HL-60 (cell line): Measurements from ENCODE around the gene MYO3B.

Source experiments
- DNase-seq, 2 experiments: peaks; one replicate each; pipeline ENCODE4 v3.0.0-alpha.2; 2010 to 2020; ENCODE audit warnings: low read depth in 1 of 2, low spot score in 1 of 2
- H3K27ac ChIP-seq: fragments of 250-450 bp; sonication (Bioruptor Pico); replicated peaks from 2 replicates; pipeline ENCODE4 v1.5.1; 2020; ENCODE audit warnings: mild to moderate bottlenecking, moderate library complexity
- H3K27me3 ChIP-seq: fragments of 250-450 bp; sonication (Bioruptor Pico); 2 replicates; pipeline ENCODE4 v1.5.1; 2021; ENCODE audit warnings: mild to moderate bottlenecking, moderate library complexity; ENCODE audit not compliant: insufficient read depth, poor library complexity, severe bottlenecking
- H3K4me3 ChIP-seq: replicated peaks from 2 replicates; pipeline ENCODE4 v1.5.1; 2011; ENCODE audit warnings: mild to moderate bottlenecking, control low read depth, low read length; ENCODE audit not compliant: insufficient read depth
- CTCF ChIP-seq: IDR thresholded peaks from one replicate; pipeline ENCODE4 v1.5.1; 2011; ENCODE audit warnings: low read length, control low read depth, inconsistent platforms; ENCODE audit not compliant: insufficient read depth
- GABPA ChIP-seq: IDR thresholded peaks from 2 replicates; pipeline ENCODE4 v1.6.1; 2012; ENCODE audit warnings: low read depth
- POLR2AphosphoS5 ChIP-seq: IDR thresholded peaks from 2 replicates; pipeline ENCODE4 v1.6.1; 2012; ENCODE audit warnings: low read depth
- REST ChIP-seq: IDR thresholded peaks from 2 replicates; pipeline ENCODE4 v1.6.1; 2012; ENCODE audit warnings: low read depth; ENCODE audit not compliant: insufficient replicate concordance
- SPI1 ChIP-seq: IDR thresholded peaks from 2 replicates; pipeline ENCODE4 v1.6.1; 2012; ENCODE audit warnings: low read depth, mild to moderate bottlenecking, borderline replicate concordance

Gene MYO3B

GRCh38 chr2:170162271-170162632 is 15.7 kb upstream of the MYO3B start:
- no peak overlapping the region for H3K27ac ChIP-seq
- H3K4me3 ChIP-seq: no peak overlapping the region
- no peaks in the 10 kb centered on the region for H3K27me3 ChIP-seq
- no peak for TF ChIP-seq REST
- no peak for TF ChIP-seq POLR2AphosphoS5
- TF ChIP-seq SPI1: no peak
- no peak for TF ChIP-seq GABPA
- no peak for TF ChIP-seq CTCF
- no peak for DNase-seq

GRCh38 chr2:170163411-170164065 is 14.4 kb upstream of the MYO3B start:
- DNase-seq: no peak
- H3K4me3 ChIP-seq: no peak overlapping the region
- H3K27me3 ChIP-seq: no peaks in the 10 kb centered on the region
- TF ChIP-seq GABPA (no peak), REST (no peak), POLR2AphosphoS5 (no peak), SPI1 (no peak), CTCF (no peak)
- no peak overlapping the region for H3K27ac ChIP-seq

GRCh38 chr2:170165129-170165528 is 12.8 kb upstream of the MYO3B start:
- DNase-seq: no peak
- TF ChIP-seq GABPA (no peak), POLR2AphosphoS5 (no peak), SPI1 (no peak), CTCF (no peak), REST (no peak)
- H3K27me3 ChIP-seq: no peaks in the 10 kb centered on the region
- H3K4me3 ChIP-seq: no peak overlapping the region
- no peak overlapping the region for H3K27ac ChIP-seq
